HepG2 (cell line): ENCODE results near the gene C4BPA. TPM values are rescaled to one million over a fixed set of nuclear protein-coding genes. Genes with fewer than 3 reads are reported as not detected.

Source experiments
- ARID5B ChIP-seq: IDR thresholded peaks from 2 replicates; pipeline ENCODE4 v1.4.0; 2020; ENCODE audit warnings: mild to moderate bottlenecking, missing genetic modification reagents
- DDIT3 ChIP-seq: sonication (generic); formaldehyde crosslinking; IDR thresholded peaks from 2 replicates; pipeline ENCODE4 v1.4.0; 2020; ENCODE audit warnings: mild to moderate bottlenecking, missing genetic modification reagents
- MAFK ChIP-seq, 2 experiments: IDR thresholded peaks in 1 of 2; conservative IDR thresholded peaks in 1 of 2; 2 replicates each; pipeline ENCODE4 v1.6.1; 2011; ENCODE audit warnings: improper control_type of control experiment in 2 of 2, low read length in 2 of 2
- MBD4 ChIP-seq: IDR thresholded peaks from 2 replicates; pipeline ENCODE4 v1.6.1; 2012; ENCODE audit warnings: low read length, inconsistent platforms, borderline replicate concordance
- MIXL1 ChIP-seq: IDR thresholded peaks from 2 replicates; pipeline ENCODE4 v1.6.1; 2016
- RAD21 ChIP-seq: fragments of 450-650 bp; formaldehyde crosslinking; IDR thresholded peaks from 2 replicates; pipeline ENCODE4 v1.5.0; 2020; ENCODE audit warnings: mild to moderate bottlenecking
- RXRB ChIP-seq: IDR thresholded peaks from 2 replicates; pipeline ENCODE4 v1.6.1; 2016; ENCODE audit warnings: borderline replicate concordance, missing genetic modification reagents, missing compliant biosample characterization
- TAF1 ChIP-seq: sonication (generic); formaldehyde crosslinking; IDR thresholded peaks from 2 replicates; pipeline ENCODE4 v1.4.0; 2020; ENCODE audit warnings: missing genetic modification reagents
- WIZ ChIP-seq: sonication (generic); formaldehyde crosslinking; IDR thresholded peaks from 2 replicates; pipeline ENCODE4 v1.5.1; 2020; ENCODE audit warnings: mild to moderate bottlenecking, missing genetic modification reagents
- XRCC5 ChIP-seq: fragments of 200-400 bp; formaldehyde crosslinking; optimal IDR thresholded peaks from 2 replicates; pipeline ENCODE3; 2017; ENCODE audit warnings: mild to moderate bottlenecking, low read length
- ZNF280B ChIP-seq: sonication (generic); formaldehyde crosslinking; IDR thresholded peaks from 2 replicates; pipeline ENCODE4 v1.5.0; 2020; ENCODE audit warnings: missing genetic modification reagents, mild to moderate bottlenecking, borderline replicate concordance
- ZNF652 ChIP-seq: IDR thresholded peaks from 2 replicates; pipeline ENCODE4 v1.6.1; 2016; ENCODE audit warnings: low read depth, borderline replicate concordance
- ZNF780A ChIP-seq: sonication (generic); formaldehyde crosslinking; IDR thresholded peaks from 2 replicates; pipeline ENCODE4 v1.8.0; 2022; ENCODE audit warnings: mild to moderate bottlenecking, missing genetic modification reagents, moderate library complexity
- ZNF816 ChIP-seq: sonication (generic); formaldehyde crosslinking; IDR thresholded peaks from 2 replicates; pipeline ENCODE4 v1.8.0; 2022; ENCODE audit warnings: missing genetic modification reagents, mild to moderate bottlenecking, borderline replicate concordance
- polyA plus RNA-seq, 8 experiments: library from polyadenylated mRNA; depleted of rRNA in 3 of 8; stranded (reverse) in 7 of 8; unstranded in 1 of 8; fragments of >200 nt; fragmentation: Illumina TruSeq in 4 of 8; extraction: Trizol in 4 of 8; gene quantifications; 2 replicates each; pipeline versions ENCODE4 v1.2.1 to v1.2.3, GENCODE V29; 2011 to 2016; ENCODE audit warnings: low read depth in 4 of 8, missing spikeins in 1 of 8, mixed read lengths in 1 of 8; ENCODE audit not compliant: insufficient read depth in 1 of 8
- total RNA-seq, 5 experiments: library from RNA; depleted of rRNA; stranded (reverse); fragments of >200 nt; fragmentation: Illumina TruSeq; extraction: Trizol; gene quantifications; 2 replicates each; pipeline ENCODE4 v1.2.3, GENCODE V29; 2016; ENCODE audit warnings: low read depth in 1 of 5
- TF ChIP-seq, protein P1 (sequence below): sonication (generic); formaldehyde crosslinking; conservative IDR thresholded peaks from 2 replicates; pipeline ENCODE4 v1.4.0; 2020; ENCODE audit warnings: missing genetic modification reagents
- TF ChIP-seq, protein P2 (sequence below): sonication (generic); formaldehyde crosslinking; IDR thresholded peaks from 2 replicates; pipeline ENCODE4 v1.5.0; 2020; ENCODE audit warnings: mild to moderate bottlenecking, missing genetic modification reagents, moderate library complexity
- TF ChIP-seq, protein P3 (sequence below): sonication (generic); formaldehyde crosslinking; IDR thresholded peaks from 2 replicates; pipeline ENCODE4 v1.4.0; 2020; ENCODE audit warnings: missing genetic modification reagents, borderline replicate concordance

Gene C4BPA
- total and polyA plus RNA-seq, 2 of the 13 experiments (the other 11 are each of a cell fraction or from before 2014, with no cell fraction given), result 32.1 to 60.1 TPM

DNA sequence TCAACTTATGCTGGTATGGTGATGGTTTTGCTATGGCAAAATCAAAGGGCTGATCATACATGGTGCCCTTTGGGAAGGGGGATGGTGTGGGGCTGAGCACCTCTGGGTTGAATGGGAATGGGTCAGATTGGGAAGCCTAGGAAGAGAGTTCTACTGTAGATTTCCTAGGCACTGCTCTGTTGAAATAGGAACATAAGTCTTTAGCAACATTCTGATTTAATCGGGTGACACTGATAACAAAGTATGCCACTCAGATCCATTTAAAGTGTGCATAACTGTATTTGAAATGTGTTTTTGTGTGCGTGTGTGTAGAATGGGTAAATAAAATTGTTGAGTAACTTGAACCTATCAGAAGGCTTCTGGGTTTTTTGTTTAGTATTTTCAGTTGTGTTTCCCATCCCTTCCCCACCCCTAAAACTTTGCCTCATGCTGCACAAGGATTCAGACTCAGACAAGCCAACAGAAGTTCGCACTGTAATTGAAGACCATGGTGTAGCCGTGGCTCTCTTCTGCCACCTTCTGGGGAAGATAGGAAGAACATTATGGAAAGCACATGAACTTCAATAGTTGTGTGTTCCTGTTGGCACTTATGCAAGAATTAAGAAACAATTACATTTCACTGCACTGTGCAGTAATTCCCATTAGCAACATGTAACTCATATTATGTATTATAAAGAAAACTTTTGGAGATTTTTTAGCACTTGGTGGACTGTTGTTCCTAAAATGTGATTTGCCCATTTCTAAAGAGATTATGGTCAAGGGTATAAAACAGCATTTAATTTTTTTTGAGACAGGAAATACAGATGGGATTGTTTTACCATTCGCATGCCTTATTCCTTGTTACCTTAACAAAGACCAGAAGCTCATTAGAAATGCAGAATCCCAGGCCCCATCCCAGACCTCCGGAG is 26.3 kb upstream of the C4BPA start (continued):
- TF ChIP-seq RXRB (CRISPR knock-in tag) (peak; percentile 42; the same call in 1 of the 2 replicates), MBD4 (no peak), RAD21 (CRISPR knock-in tag) (peak; percentile 78), ZNF280B (CRISPR knock-in tag) (no peak), ZNF652 (CRISPR knock-in tag) (no peak), WIZ (CRISPR knock-in tag) (no peak), MIXL1 (CRISPR knock-in tag) (peak; percentile 93), DDIT3 (no peak), ZNF816 (CRISPR knock-in tag) (no peak), TAF1 (no peak), ZNF780A (CRISPR knock-in tag) (no peak), ARID5B (CRISPR knock-in tag) (peak; percentile 53), XRCC5 (peak; percentile 28), MAFK (conservative IDR thresholded peaks at IDR 0.05 in 1 of 2, IDR thresholded peaks at IDR 0.05 in 1 of 2; ENCODE audit: low read length in 2 of 2) (no peak)
- TF ChIP-seq, protein P1, sequence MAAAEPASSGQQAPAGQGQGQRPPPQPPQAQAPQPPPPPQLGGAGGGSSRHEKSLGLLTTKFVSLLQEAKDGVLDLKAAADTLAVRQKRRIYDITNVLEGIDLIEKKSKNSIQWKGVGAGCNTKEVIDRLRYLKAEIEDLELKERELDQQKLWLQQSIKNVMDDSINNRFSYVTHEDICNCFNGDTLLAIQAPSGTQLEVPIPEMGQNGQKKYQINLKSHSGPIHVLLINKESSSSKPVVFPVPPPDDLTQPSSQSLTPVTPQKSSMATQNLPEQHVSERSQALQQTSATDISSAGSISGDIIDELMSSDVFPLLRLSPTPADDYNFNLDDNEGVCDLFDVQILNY (CRISPR knock-in tag), result no peak
- TF ChIP-seq, protein P2, sequence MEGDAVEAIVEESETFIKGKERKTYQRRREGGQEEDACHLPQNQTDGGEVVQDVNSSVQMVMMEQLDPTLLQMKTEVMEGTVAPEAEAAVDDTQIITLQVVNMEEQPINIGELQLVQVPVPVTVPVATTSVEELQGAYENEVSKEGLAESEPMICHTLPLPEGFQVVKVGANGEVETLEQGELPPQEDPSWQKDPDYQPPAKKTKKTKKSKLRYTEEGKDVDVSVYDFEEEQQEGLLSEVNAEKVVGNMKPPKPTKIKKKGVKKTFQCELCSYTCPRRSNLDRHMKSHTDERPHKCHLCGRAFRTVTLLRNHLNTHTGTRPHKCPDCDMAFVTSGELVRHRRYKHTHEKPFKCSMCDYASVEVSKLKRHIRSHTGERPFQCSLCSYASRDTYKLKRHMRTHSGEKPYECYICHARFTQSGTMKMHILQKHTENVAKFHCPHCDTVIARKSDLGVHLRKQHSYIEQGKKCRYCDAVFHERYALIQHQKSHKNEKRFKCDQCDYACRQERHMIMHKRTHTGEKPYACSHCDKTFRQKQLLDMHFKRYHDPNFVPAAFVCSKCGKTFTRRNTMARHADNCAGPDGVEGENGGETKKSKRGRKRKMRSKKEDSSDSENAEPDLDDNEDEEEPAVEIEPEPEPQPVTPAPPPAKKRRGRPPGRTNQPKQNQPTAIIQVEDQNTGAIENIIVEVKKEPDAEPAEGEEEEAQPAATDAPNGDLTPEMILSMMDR (CRISPR knock-in tag), result peak; percentile 92
- TF ChIP-seq, protein P3, sequence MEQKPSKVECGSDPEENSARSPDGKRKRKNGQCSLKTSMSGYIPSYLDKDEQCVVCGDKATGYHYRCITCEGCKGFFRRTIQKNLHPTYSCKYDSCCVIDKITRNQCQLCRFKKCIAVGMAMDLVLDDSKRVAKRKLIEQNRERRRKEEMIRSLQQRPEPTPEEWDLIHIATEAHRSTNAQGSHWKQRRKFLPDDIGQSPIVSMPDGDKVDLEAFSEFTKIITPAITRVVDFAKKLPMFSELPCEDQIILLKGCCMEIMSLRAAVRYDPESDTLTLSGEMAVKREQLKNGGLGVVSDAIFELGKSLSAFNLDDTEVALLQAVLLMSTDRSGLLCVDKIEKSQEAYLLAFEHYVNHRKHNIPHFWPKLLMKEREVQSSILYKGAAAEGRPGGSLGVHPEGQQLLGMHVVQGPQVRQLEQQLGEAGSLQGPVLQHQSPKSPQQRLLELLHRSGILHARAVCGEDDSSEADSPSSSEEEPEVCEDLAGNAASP (CRISPR knock-in tag), result no peak
